Endothelial cell of umbilical vein (primary cell): ENCODE results near the gene NFXL1. TPM values are rescaled to one million over a fixed set of nuclear protein-coding genes. Genes with fewer than 3 reads are reported as not detected.

Experiments used
- BruUV-seq: library from RNA; stranded (reverse); fragments of 400-500 nt; replicated peaks from 2 replicates; lab custom pipeline; 2021; lab: Mats Ljungman, UMichigan
- CTCF ChIA-PET: fragments of 300-600, 350-600 bp; sonication (Branson Sonifier 250); formaldehyde crosslinking; loops from one replicate; lab custom pipeline; 2021; ENCODE audit warnings: antibody characterized with exemption, inconsistent platforms; lab: Charles Lee
- POLR2A ChIA-PET: fragments of 300-600, 350-600 bp; sonication (Branson Sonifier 250); formaldehyde crosslinking; loops from one replicate; lab custom pipeline; 2021; ENCODE audit warnings: antibody characterized with exemption, inconsistent platforms; lab: Charles Lee
- DNase-seq: peaks from one replicate; pipeline ENCODE4 v3.0.0-alpha.2; 2011; ENCODE audit warnings: low read depth, low spot score
- FAIRE-seq: peaks from 2 replicates; lab custom pipeline; 2011; peaks lifted over from hg19 to GRCh38; lab: Jason Lieb, UNC
- H2AFZ ChIP-seq: 2 replicates; pipeline ENCODE4 v1.6.0; 2012; ENCODE audit warnings: low read depth, low read length, control low read depth, inconsistent platforms
- H3K27ac ChIP-seq: 2 replicates; pipeline ENCODE4 v1.5.1; 2011; ENCODE audit warnings: low read depth, mild to moderate bottlenecking, control low read depth, low read length, moderate library complexity; ENCODE audit not compliant: insufficient read depth
- H3K27me3 ChIP-seq, 2 experiments: 2 replicates each; pipeline versions ENCODE4 v1.6.0 to v1.6.1; 2011; ENCODE audit warnings: low read length in 2 of 2, mixed read lengths in 1 of 2; ENCODE audit not compliant: control insufficient read depth in 2 of 2, insufficient read depth in 2 of 2
- H3K36me3 ChIP-seq, 2 experiments: 2 replicates in 1 of 2; 3 replicates in 1 of 2; pipeline ENCODE4 v1.5.1; 2011; ENCODE audit warnings: low read length in 2 of 2, mild to moderate bottlenecking in 1 of 2, moderate library complexity in 1 of 2; ENCODE audit not compliant: control insufficient read depth in 2 of 2, insufficient read depth in 2 of 2; ENCODE audit errors: extremely low read depth in 1 of 2
- H3K4me1 ChIP-seq: 3 replicates; pipeline ENCODE4 v1.5.1; 2011; ENCODE audit warnings: mild to moderate bottlenecking, low read length; ENCODE audit not compliant: control insufficient read depth, insufficient read depth; ENCODE audit errors: extremely low read depth
- H3K4me2 ChIP-seq: 2 replicates; pipeline ENCODE4 v1.6.1; 2011; ENCODE audit warnings: low read length, control low read depth, mixed read lengths; ENCODE audit not compliant: insufficient read depth
- H3K4me3 ChIP-seq, 3 experiments: fragments of 200-600 bp in 1 of 3; sonication (generic), shearing (Covaris generic) in 1 of 3; replicated peaks in 1 of 3; 2 replicates each; pipeline ENCODE4 v1.5.1; 2011 to 2016; ENCODE audit warnings: control low read depth in 3 of 3, low read length in 3 of 3, mild to moderate bottlenecking in 2 of 3, inconsistent platforms in 1 of 3, low read depth in 1 of 3, moderate library complexity in 1 of 3; ENCODE audit not compliant: insufficient read depth in 1 of 3
- H3K79me2 ChIP-seq: 2 replicates; pipeline ENCODE4 v1.6.0; 2012; ENCODE audit warnings: low read length, inconsistent platforms; ENCODE audit not compliant: control insufficient read depth, insufficient read depth
- H3K9ac ChIP-seq: replicated peaks from 2 replicates; pipeline ENCODE3; 2011; ENCODE audit warnings: low read length, control low read depth; ENCODE audit not compliant: insufficient read depth; ENCODE audit errors: extremely low read depth
- H3K9me1 ChIP-seq: replicated peaks from 3 replicates; pipeline ENCODE4 v1.6.0; 2011; ENCODE audit warnings: mild to moderate bottlenecking, low read length; ENCODE audit not compliant: control insufficient read depth, insufficient read depth; ENCODE audit errors: extremely low read depth
- H3K9me3 ChIP-seq: replicated peaks from 2 replicates; pipeline ENCODE4 v1.5.1; 2012; ENCODE audit warnings: low read length, inconsistent platforms; ENCODE audit not compliant: control insufficient read depth, insufficient read depth
- H4K20me1 ChIP-seq: replicated peaks from 2 replicates; pipeline ENCODE3; 2011; ENCODE audit warnings: mild to moderate bottlenecking, low read length; ENCODE audit not compliant: control insufficient read depth, insufficient read depth; ENCODE audit errors: extremely low read depth
- CTCF ChIP-seq, 2 donors: IDR thresholded peaks; 1 replicate in 1 of 2; 2 replicates in 1 of 2; pipeline ENCODE4 v1.5.1; 2011; ENCODE audit warnings: low read length in 2 of 2, mild to moderate bottlenecking in 2 of 2, moderate library complexity in 2 of 2, control low read depth in 1 of 2, inconsistent platforms in 1 of 2, low read depth in 1 of 2; ENCODE audit not compliant: insufficient read depth in 1 of 2; ENCODE audit errors: extremely low read depth in 1 of 2
- EZH2 ChIP-seq: IDR thresholded peaks from 2 replicates; pipeline ENCODE4 v1.6.1; 2012; ENCODE audit warnings: borderline replicate concordance, low read depth, mild to moderate bottlenecking, moderate library complexity, low read length, inconsistent platforms; ENCODE audit not compliant: severe bottlenecking
- FOS ChIP-seq: IDR thresholded peaks from 2 replicates; pipeline ENCODE4 v1.6.1; 2011; ENCODE audit warnings: mild to moderate bottlenecking, low read length, moderate library complexity, borderline replicate concordance; ENCODE audit not compliant: insufficient read depth
- GATA2 ChIP-seq: IDR thresholded peaks from 2 replicates; pipeline ENCODE4 v1.7.0; 2011; ENCODE audit warnings: low read depth, mild to moderate bottlenecking, moderate library complexity, mixed read lengths, low read length; ENCODE audit not compliant: insufficient read length, insufficient read depth
- JUN ChIP-seq: IDR thresholded peaks from 2 replicates; pipeline ENCODE4 v1.6.1; 2011; ENCODE audit warnings: borderline replicate concordance, low read depth; ENCODE audit not compliant: insufficient read length, insufficient read depth
- MAX ChIP-seq: IDR thresholded peaks from 2 replicates; pipeline ENCODE4 v1.6.1; 2011; ENCODE audit not compliant: insufficient read depth, insufficient read length
- MYC ChIP-seq: IDR thresholded peaks from one replicate; pipeline ENCODE4 v1.6.1; 2011; ENCODE audit warnings: mild to moderate bottlenecking, low read depth, low read length
- POLR2A ChIP-seq: IDR thresholded peaks from 2 replicates; pipeline ENCODE4 v1.6.1; 2012; ENCODE audit warnings: low read depth, mild to moderate bottlenecking, control low read depth, low read length
- POLR2AphosphoS5 ChIP-seq: IDR thresholded peaks from 2 replicates; pipeline ENCODE4 v1.6.1; 2012; ENCODE audit warnings: low read depth, mild to moderate bottlenecking, control low read depth, low read length, moderate library complexity; ENCODE audit not compliant: insufficient read depth
- dilution Hi-C: fragments of 300-500 bp; cut with MboI; formaldehyde crosslinking; loops from one replicate; pipeline ENCODE4 v1.15.0; 2019; ENCODE audit warnings: low sequenced_read_pairs; ENCODE audit not compliant: extremely low pct_ligation_motif_present
- intact Hi-C: fragments of 100-400 bp; cut with micrococcal nuclease; formaldehyde crosslinking; loops from one replicate; pipeline ENCODE4 v1.10.0; 2022
- polyA plus RNA-seq, 4 experiments: library from polyadenylated mRNA; depleted of rRNA in 3 of 4; stranded (reverse) in 3 of 4; unstranded in 1 of 4; fragments of >200 nt; gene quantifications; 2 replicates each; pipeline versions ENCODE4 v1.2.1 to v1.2.3, GENCODE V29; 2011 to 2012; ENCODE audit warnings: missing spikeins in 1 of 4
- total RNA-seq: library from RNA; stranded (reverse); gene quantifications from 2 replicates; pipeline ENCODE4 v1.2.3, GENCODE V29; 2021

Gene NFXL1
- total and polyA plus RNA-seq, 2 donors (not counting 3 experiments of a cell fraction or from before 2014, with no cell fraction given), result 5.1 to 14.6 TPM

GRCh38 chr4:47913861-47914219 lies 543 bp downstream of the NFXL1 start:
- ChIA-PET CTCF (interaction anchor here (1.0 to 2.1 kb wide), 9 partner anchors 10 to 213 kb away, joined by 3 to 10 read pairs (median 5); no protein-coding TSS in a partner anchor), POLR2A (interaction anchor here (0.5 to 0.6 kb wide), 2 partner anchors 429 to 602 kb away, joined by 3 read pairs; partner anchors contain the start of gene ATP10D)
- dilution Hi-C loops, result no loop called here
- TF ChIP-seq POLR2A, result no peak
- Histone ChIP-seq H3K9ac (peak overlapping the region; percentile 89), H3K4me2 (peak overlapping the region; percentile 68), H3K27ac (peak overlapping the region; percentile 54), H3K27me3 (no peaks in the 10 kb centered on the region), H3K36me3 (peaks cover 0 to 2% of the 10 kb centered on the region in 2 experiments), H3K9me3 (no peaks in the 10 kb centered on the region), H3K4me1 (peaks cover 17% of the 10 kb centered on the region), H3K4me3 (peak overlapping the region; percentile 66 to 79 (median 73)), H2AFZ (peak overlapping the region; percentile 89), H3K79me2 (peaks cover 29% of the 10 kb centered on the region), H4K20me1 (no peaks in the 10 kb centered on the region), H3K9me1 (no peaks in the 10 kb centered on the region)
- intact Hi-C loops, result loop anchor here (1.0 to 10.0 kb wide), 6 partner anchors 15 to 449 kb away; partner anchors contain the start of genes CNGA1, COMMD8, CORIN and NIPAL1
- DNase-seq, result no peak
- peak; percentile 31 for FAIRE-seq
- no TSS peak for BruUV-seq

- FAIRE-seq, result no peak
- CTCF ChIA-PET, result interaction anchor here (1.0 to 2.1 kb wide), 3 partner anchors 33 to 212 kb away, joined by 3 to 6 read pairs (median 3); no protein-coding TSS in a partner anchor
- H3K4me3 ChIP-seq, result peak overlapping the region; percentile 66 to 79 (median 73)
- BruUV-seq, result TSS peak; percentile 48
- peak overlapping the region; percentile 89 for H3K9ac ChIP-seq
- peaks cover 17% of the 10 kb centered on the region for H3K4me1 ChIP-seq
- H3K27me3 ChIP-seq, result no peaks in the 10 kb centered on the region
- no peaks in the 10 kb centered on the region for H3K9me3 ChIP-seq
- H2AFZ ChIP-seq, result peak overlapping the region; percentile 89
- peaks cover 0 to 2% of the 10 kb centered on the region in 2 experiments for H3K36me3 ChIP-seq
- peak; percentile 13 for DNase-seq
- peak overlapping the region; percentile 68 for H3K4me2 ChIP-seq
- POLR2A ChIA-PET, result no interaction called here
- dilution Hi-C loops (no loop called here), intact Hi-C loops (loop anchor here (5.0 to 10.0 kb wide), 4 partner anchors 76 to 449 kb away; partner anchors contain the start of genes COMMD8, CORIN and SLAIN2)
- no peaks in the 10 kb centered on the region for H4K20me1 ChIP-seq
- TF ChIP-seq JUN (no peak), FOS (no peak), MYC (no peak), MAX (no peak), EZH2 (no peak), POLR2A (no peak), CTCF (IDR thresholded peaks at IDR 0.05; ENCODE audit: extremely low read depth in 1 of 2, insufficient read depth in 1 of 2, low read depth in 1 of 2, low read length in 2 of 2) (no peak), POLR2AphosphoS5 (no peak), GATA2 (no peak)
- peaks cover 29% of the 10 kb centered on the region for H3K79me2 ChIP-seq
- no peak overlapping the region for H3K27ac ChIP-seq
- H3K9me1 ChIP-seq, result no peaks in the 10 kb centered on the region
Observed at GRCh38 chr4:47913330-47913729, 1.1 kb downstream of the NFXL1 start.
